DMS114 treated with DMSO at 0.1 percent for 48 hours (cell line): ENCODE data around the gene CPAMD8.
A peak's percentile ranks its signal among the peaks of the same experiment; 100 is the strongest.

Experiments
- DNase-seq: peaks from one replicate; lab custom pipeline; 2025; ENCODE audit not compliant: unreplicated experiment; lab: John Stamatoyannopoulos, UW

The CPAMD8 gene

GRCh38 chr19:16921766-16922591 is 104.6 kb downstream of the CPAMD8 start:
- no peak for DNase-seq

GRCh38 chr19:16920816-16921529 is 105.6 kb downstream of the CPAMD8 start:
- no peak for DNase-seq

GRCh38 chr19:16919496-16919895 is 107.1 kb downstream of the CPAMD8 start:
- no peak for DNase-seq

- no peak for DNase-seq
Measured at GRCh38 chr19:16917401-16917800, 109.2 kb downstream of the CPAMD8 start.

- DNase-seq: no peak
Measured at GRCh38 chr19:16915734-16916133, 110.9 kb downstream of the CPAMD8 start.

GRCh38 chr19:16915135-16915534 is 111.5 kb downstream of the CPAMD8 start:
- no peak for DNase-seq

- DNase-seq: no peak
Measured at GRCh38 chr19:16914421-16914820, 112.2 kb downstream of the CPAMD8 start.

GRCh38 chr19:16912780-16913179 is 113.8 kb downstream of the CPAMD8 start:
- DNase-seq: no peak

GRCh38 chr19:16911046-16911445 is 115.6 kb downstream of the CPAMD8 start:
- no peak for DNase-seq

- no peak for DNase-seq
Measured at GRCh38 chr19:16908759-16909158, 117.9 kb downstream of the CPAMD8 start.

- no peak for DNase-seq
Measured at GRCh38 chr19:16904599-16904998, 122.0 kb downstream of the CPAMD8 start.

- no peak for DNase-seq
Measured at GRCh38 chr19:16903347-16903746, 123.3 kb downstream of the CPAMD8 start.

- no peak for DNase-seq
Measured at GRCh38 chr19:16902545-16902944, 124.1 kb downstream of the CPAMD8 start.

- no peak for DNase-seq
Measured at GRCh38 chr19:16901491-16902175, 125.0 kb downstream of the CPAMD8 start.

- DNase-seq: peak; percentile 40
Measured at GRCh38 chr19:16899566-16900075, 127.0 kb downstream of the CPAMD8 start.

- no peak for DNase-seq
Measured at GRCh38 chr19:16898361-16899015, 128.1 kb downstream of the CPAMD8 start.

GRCh38 chr19:16897856-16898161 is 128.8 kb downstream of the CPAMD8 start:
- no peak for DNase-seq

GRCh38 chr19:16897029-16897855 is 129.4 kb downstream of the CPAMD8 start:
- peak; percentile 95 for DNase-seq

- no peak for DNase-seq
Measured at GRCh38 chr19:16896146-16897028, 130.2 kb downstream of the CPAMD8 start.
